ENCODE results near the gene MINK1.
"Not testable (repeated sequence)": the region's sequence is repeated elsewhere in the genome, so short reads cannot be mapped to it uniquely, and the experiment has no call there.

Gene MINK1

GRCh38 chr17:4903051-4903818 lies 70.1 kb downstream of the MINK1 start, which contains the start of gene CHRNE:
Gene CHRNE (minus strand): TSS chr17:4903098. CDS start chr17:4903063, 35 bp downstream.
- TF ChIP-seq MYC (IDR thresholded peaks at IDR 0.05; ENCODE audit: low read depth, low read length): no peak
- peak; percentile 75 for TF ChIP-seq MAX (IDR thresholded peaks at IDR 0.05; ENCODE audit: low read depth, low read length)
- no peak for TF ChIP-seq POLR2A (IDR thresholded peaks at IDR 0.05; ENCODE audit: extremely low read depth, insufficient read length)
- TF ChIP-seq CTCF (IDR thresholded peaks at IDR 0.05; ENCODE audit: low read depth, low read length): peak; percentile 62
- DNase-seq (ENCODE audit: low read depth): peak; percentile 74
- no peak within 1 kb of the TSS for H3K4me3 ChIP-seq (ENCODE audit: low read depth, low read length)

- not testable (repeated sequence) for DNase-seq (ENCODE audit: low read depth); H3K4me3 ChIP-seq (ENCODE audit: low read depth, low read length)
These were observed 73.5 kb downstream of the MINK1 start for GRCh38 chr17:4906642-4907041.

- no peak overlapping the region for H3K4me3 ChIP-seq (ENCODE audit: low read depth, low read length)
- DNase-seq (ENCODE audit: low read depth): no peak
- TF ChIP-seq MYC (IDR thresholded peaks at IDR 0.05; ENCODE audit: low read depth, low read length): no peak
- no peak for TF ChIP-seq POLR2A (IDR thresholded peaks at IDR 0.05; ENCODE audit: extremely low read depth, insufficient read length)
- TF ChIP-seq CTCF (IDR thresholded peaks at IDR 0.05; ENCODE audit: low read depth, low read length): no peak
- TF ChIP-seq MAX (IDR thresholded peaks at IDR 0.05; ENCODE audit: low read depth, low read length): no peak
These were observed 75.2 kb downstream of the MINK1 start for GRCh38 chr17:4908301-4908700.

- DNase-seq (ENCODE audit: low read depth): peak; percentile 88
- no peak overlapping the region for H3K4me3 ChIP-seq (ENCODE audit: low read depth, low read length)
- TF ChIP-seq CTCF (IDR thresholded peaks at IDR 0.05; ENCODE audit: low read depth, low read length) (peak; percentile 74), MYC (IDR thresholded peaks at IDR 0.05; ENCODE audit: low read depth, low read length) (peak; percentile 58), POLR2A (IDR thresholded peaks at IDR 0.05; ENCODE audit: extremely low read depth, insufficient read length) (no peak), MAX (IDR thresholded peaks at IDR 0.05; ENCODE audit: low read depth, low read length) (peak; percentile 36; the same call in 1 of the 2 replicates)
These were observed 75.8 kb downstream of the MINK1 start for GRCh38 chr17:4908711-4909496.

GRCh38 chr17:4913994-4914393 lies 80.9 kb downstream of the MINK1 start:
- H3K4me3 ChIP-seq (ENCODE audit: low read depth, low read length): no peak overlapping the region
- no peak for TF ChIP-seq MAX (IDR thresholded peaks at IDR 0.05; ENCODE audit: low read depth, low read length)
- no peak for TF ChIP-seq CTCF (IDR thresholded peaks at IDR 0.05; ENCODE audit: low read depth, low read length)
- TF ChIP-seq MYC (IDR thresholded peaks at IDR 0.05; ENCODE audit: low read depth, low read length): no peak
- no peak for TF ChIP-seq POLR2A (IDR thresholded peaks at IDR 0.05; ENCODE audit: extremely low read depth, insufficient read length)
- DNase-seq (ENCODE audit: low read depth): no peak

- DNase-seq (ENCODE audit: low read depth): not testable (repeated sequence)
These were observed 81.4 kb downstream of the MINK1 start for GRCh38 chr17:4914551-4914950.

More at GRCh38 chr17:4914551-4914950, 81.4 kb downstream of the MINK1 start:
- H3K4me3 ChIP-seq (ENCODE audit: low read depth, low read length): not testable (repeated sequence)

All from NB4 (cell line).